NCI-H146 treated with DMSO at 0.1 percent for 48 hours (cell line): ENCODE measurements around the gene ZG16B.
A peak's percentile ranks its signal among the peaks of the same experiment; 100 is the strongest.

Source experiments
- DNase-seq: peaks from one replicate; lab custom pipeline; 2025; ENCODE audit not compliant: unreplicated experiment; lab: John Stamatoyannopoulos, UW

The ZG16B gene

DNA sequence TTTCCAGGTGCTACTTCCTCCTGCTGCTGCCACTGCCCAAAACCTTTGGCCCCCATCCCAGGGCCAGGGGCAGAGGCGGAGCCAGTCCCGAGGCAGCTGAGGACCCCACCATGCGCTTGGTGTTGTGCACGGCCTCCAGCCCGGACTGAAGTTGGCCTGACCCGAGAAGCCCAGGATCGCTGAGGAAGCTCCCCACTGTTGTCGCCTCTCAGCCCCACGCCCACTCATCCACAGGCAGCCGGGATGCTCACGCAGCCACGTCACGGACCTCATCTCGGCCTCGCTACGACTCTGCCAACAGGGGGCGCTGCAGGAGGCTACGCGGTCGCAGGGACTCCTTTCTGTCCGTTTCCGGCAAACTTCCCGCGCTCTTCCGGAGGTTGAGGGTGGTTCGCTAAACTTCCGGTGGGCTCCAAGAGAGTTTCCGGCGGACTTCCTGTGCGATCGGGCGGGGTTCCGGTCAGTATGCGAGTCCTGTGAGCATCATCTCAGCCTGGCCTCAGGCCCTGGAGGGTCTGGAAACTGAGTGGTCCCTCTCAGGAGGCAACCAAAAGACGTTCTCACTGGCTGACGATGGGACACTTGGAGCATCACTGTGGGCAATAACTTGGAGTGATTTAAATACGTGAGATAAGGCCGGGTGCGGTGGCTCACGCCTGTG, 12.4 kb downstream of the ZG16B start:
- DNase-seq: no peak

DNA sequence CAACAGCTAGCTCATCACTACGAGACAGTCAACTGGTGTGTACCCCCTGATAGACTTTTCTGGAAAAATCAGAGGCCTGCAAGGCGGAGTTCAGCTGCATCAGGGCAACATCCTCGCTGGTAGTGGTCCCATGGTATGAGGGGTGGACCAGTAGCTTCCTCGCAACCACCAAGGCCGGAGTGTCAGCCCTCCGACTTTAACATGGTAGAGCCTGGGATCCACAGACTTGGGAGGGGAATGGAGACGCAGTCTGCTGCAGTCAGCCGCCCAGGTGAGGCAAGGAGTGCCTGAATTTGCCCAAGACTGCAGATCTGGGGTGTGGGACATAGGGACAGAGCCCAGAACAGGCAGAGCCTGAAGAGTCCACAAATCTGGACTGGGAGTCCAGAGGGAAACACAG, 13.4 kb downstream of the ZG16B start:
- DNase-seq: no peak

DNA sequence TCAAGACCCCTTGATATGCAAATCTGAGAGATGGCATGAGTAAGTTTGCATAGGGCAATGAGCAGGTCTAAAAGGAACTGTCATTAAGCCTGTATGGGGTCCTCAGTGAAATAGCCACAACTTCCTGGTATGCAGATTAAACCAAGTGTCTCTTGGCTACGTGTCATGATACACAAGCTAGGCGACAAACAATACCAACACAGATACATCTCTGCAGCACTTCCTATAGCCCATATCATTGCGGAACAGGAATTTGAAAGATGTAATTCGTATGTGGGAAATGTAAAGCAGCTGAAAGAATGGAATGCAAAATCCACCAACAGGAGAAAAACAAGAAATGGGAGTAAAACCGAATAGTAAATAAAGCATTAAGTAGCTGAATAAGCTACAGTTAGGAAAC, 15.0 kb downstream of the ZG16B start:
- DNase-seq: no peak

DNA sequence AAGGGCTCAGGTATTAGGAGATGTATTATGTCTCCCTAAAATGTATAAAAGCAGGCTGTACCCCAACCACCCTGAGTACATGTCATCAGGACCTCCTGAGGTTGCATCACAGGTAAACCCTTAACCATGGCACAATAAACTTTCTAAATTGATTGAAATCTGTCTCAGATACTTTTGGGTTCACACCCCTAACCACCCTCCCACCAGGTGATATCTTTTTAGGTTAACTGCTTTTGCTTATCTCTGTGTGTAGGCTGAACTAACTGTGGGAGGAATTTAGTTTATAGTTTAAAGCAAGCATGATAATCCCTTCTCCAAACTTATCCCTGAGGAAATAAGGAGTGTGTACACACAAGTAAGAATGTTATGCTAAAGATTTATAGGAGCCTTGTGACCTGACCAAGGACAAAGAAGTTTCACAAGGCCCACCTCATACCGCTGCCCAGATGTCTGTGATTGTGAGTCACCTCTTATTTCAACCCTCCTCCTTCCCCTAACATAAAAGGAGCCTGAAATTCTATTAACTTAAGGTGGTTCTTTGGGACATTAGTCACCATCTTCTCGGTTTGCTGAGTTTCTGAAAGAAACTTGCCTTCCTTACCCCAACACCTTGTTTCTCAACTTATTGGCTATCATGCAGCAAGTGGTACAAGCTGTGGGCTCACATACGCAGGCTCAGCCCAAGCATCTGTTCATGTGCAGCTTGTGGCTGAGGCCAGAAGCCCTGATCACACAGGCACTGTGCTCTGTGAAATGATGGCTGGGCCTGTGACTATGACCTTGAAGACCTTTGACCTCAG, 16.6 kb downstream of the ZG16B start:
- no peak for DNase-seq

DNA sequence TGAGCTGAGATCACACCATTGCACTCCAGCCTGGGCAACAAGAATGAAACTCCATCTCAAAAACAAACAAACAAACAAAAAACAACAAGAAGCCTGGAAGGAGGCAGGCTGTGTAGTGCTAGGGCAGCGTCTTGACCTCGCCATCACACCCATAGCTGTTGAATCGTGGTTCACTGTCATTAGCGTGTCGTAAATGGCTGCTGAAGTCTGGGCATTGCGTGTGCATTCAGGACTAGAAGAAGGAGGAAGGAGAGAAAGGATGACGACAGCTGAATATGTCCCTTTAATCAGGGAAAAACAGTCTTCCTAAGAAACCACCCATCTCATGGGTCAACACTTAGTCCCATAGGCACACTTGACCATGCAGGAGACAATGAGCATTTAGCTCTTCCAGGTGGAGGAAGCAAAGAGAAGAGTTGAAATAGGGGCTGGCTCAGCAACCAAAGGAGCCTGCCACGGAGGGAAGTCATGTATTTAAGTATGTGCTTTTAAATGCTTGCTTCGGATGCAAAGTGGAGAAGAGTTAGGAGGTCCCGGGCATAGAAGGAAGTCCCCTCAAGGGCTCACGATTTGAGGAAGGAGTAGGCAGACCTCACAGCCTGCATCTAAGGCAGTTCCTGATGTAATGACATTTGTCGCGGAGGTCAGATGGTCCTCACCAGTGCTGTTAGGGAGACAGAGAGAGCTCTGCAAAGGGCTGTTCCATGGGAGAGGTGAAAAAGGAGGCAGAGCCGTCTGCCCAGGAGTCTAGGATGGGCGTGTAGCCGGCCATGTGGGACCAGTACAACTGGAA, 19.0 kb downstream of the ZG16B start:
- no peak for DNase-seq

DNA sequence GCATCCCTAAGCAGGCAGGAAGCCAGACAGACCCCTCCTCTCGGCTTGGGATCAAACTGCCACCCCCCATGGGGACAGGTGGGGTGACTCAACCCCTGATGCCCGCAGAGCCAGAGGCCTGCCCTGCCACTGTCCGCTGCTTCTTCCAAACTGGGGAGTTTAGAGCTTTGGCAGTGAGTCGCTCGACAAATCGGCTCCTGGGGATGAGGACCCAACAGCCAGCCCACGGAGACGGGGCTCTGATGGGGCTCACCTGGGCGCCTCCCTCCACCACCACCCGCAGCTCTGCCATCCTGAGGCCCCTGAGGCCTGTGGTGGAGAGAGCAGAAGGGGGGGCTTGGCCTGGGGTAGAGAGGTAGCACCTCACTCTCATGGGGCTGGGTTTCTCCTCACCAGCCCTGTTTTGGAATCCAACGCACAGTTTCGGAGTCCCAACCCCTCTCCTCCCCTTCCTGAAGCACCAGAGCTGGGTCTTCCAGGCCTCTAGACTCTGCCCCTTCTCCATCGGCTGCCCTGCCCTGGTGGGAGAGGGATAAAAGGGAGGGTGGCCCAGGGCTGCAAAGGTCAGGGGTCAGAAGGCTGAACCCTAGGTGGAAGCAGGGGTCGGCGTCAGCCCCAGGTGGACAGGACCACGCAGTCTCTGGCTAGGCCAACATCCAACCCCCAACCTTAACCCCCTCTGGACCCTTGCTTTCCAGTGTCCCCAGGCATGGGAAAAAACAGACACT, 22.1 kb downstream of the ZG16B start:
- no peak for DNase-seq

DNA sequence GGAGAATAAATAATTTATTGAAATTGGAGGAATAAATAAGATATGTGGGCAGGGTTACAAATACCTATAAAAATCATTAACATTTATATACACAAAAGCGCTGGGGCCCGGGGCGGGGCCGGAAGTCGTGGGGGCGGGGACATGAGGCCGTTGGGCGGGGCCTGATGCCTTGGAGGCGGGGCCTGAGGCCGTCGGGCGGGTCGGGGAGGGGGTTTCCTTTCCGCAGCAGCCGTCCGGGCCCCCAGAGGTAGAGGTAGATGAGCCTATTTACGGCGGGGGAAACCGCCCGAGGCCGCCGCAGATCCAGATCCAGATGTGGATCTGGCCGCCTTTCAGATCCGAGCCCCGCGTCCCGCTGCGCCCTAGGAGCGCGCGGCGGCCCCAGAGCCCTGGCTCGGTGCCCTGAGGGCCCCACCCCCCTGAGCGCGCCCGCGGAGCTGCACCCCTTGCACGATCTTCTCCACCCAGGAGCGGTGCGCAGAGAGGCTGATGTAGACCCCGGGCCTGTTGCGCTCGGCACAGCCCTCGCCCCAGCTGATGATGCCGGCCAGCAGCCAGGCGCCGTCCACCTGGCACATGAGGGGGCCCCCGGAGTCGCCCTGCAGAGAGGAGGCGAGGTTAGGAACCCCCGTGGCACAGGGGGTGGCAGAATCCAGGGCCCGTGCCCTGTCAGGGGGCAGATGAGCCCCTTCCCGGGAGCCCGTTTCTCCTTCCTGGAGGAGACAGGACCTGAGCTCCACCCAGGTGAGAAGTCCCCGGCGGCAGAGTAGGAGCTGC, 22.8 kb downstream of the ZG16B start:
- DNase-seq: no peak

DNA sequence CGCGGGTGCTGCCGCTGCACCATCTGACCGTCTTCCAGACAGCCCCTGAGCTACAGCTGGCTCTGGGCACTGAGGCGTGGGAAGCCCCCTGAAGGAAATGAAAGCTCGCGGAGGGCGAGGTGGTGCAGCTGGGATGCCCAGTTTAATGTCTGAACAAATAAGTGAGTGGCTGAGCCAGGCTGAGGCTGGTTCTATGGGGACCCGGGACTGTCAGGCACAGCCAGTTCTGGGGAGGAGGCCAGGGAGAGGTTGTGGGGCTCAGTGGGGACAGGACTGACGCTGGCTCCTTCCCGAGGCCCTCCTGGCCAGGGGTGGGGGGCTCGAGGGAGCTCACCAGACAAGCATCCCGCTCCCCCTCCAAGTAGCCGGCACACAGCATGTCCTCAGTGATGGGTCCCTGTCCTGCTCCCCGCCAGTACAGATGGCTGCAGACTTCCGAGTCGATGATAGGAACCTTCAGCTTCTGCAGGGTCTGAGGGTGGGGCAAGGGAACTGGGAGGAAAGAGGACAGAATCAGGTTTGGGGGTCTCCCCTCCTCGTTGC, 23.5 kb downstream of the ZG16B start:
- DNase-seq: no peak

DNA sequence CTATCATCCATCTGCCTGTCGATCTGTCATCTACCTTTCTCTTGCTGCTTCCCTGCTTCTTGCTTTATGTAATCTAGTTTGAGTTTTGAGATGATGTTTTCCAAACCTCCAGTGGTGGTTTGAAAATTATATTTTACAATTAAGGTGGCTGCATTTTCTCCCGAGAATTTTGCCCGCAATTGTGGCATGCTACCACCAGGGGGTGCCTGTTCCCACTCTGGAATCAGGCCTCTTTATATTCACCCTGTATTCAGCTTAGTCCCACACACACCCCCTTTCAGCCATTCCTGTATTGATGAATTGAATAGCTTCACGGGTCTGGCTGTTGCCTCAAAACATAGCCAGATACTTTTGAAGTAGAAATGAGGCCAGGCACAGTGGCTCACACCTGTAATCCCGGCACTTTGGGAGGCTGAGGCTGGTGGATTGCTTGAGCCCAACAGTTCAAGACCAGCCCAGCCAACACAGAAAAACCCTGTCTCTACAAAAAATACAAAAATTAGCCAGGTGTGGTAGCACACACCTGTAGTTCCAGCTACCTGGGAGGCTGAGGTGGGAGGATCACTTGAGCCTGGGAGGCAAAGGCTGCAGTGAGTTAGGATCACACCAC, 24.7 kb downstream of the ZG16B start:
- DNase-seq: no peak

DNA sequence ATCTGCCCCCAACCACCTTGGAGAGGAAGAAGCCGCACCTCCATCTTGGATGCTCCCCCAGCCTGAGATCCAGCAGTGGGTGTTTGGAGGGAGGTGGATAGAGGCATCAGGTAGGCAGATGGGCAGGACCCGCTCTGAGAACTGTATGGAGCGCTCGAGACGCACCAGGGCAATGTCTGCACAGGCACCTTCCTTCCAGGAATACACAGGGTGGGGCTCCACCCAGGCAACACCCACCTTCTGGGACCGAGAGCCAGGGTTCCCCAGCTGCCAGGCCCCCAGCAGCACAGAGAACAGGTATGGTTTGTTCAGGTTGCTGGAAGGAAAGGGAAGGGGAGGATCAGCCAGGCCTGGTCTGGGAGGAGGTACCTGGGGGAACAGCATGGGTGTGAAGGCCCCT, 25.4 kb downstream of the ZG16B start:
- no peak for DNase-seq

DNA sequence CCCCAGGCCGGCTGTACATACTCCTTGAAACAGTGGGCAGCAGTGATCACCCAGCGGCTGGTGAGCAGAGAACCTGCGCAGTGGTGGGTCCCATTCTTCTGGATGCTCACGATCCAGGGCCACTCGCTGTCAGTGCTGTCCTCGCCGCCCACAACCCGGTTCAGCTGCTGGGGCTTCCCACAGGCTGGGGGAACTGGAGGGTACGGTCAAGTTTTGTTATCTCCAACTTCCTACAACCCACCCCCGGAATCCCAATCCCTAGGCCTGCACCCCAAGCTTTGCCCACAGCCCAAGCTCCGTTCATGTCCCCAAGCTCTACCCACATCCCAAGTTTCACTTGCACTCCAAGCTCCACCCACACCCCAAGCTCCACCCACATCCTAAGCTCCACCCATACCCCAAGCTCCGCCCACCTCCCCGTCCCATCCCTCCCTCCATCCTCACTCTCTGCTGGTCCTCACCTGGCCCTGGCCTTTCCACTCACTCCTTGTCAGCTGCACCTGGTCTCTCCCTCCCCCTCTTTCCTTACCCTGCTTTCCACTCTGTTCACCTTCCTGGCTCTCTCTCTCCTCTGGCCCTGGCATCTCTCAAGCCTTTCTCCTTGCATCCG, 26.1 kb downstream of the ZG16B start:
- peak; percentile 27 for DNase-seq

DNA sequence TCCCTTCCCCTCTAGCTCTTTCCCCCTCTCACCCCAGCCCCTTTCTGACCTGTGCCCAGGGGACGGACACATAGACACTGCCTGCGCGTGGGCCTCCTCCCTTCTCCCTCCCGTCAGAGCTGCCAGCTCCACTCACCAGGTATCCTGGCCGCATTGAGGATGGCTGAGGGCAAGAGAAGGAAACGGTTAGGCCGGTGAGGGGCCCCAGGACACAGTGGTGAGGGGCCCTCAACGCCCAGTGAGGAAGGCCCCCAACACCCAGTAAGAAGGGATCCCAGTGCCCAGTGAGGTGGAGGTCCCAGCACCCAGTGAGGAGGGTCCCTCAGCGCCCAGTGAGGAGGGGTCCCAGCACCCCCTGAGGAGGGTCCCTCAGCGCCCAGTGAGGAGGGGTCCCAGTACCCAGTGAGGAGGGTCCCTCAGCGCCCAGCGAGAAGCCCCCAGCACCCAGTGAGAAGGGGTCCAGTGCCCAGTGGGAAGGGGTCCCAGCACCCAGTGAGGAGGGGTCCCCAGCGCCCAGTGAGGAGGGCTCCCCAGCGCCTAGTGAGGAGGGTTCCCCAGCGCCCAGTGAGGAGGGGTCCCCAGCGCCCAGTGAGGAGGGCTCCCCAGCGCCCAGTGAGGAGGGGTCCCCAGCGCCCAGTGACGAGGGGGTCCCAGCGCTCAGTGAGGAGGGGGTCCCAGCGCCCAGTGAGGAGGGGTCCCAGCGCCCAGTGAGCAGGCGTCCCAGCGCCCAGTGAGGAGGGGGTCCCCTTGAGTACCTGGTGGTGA, 26.8 kb downstream of the ZG16B start:
- no peak for DNase-seq

DNA sequence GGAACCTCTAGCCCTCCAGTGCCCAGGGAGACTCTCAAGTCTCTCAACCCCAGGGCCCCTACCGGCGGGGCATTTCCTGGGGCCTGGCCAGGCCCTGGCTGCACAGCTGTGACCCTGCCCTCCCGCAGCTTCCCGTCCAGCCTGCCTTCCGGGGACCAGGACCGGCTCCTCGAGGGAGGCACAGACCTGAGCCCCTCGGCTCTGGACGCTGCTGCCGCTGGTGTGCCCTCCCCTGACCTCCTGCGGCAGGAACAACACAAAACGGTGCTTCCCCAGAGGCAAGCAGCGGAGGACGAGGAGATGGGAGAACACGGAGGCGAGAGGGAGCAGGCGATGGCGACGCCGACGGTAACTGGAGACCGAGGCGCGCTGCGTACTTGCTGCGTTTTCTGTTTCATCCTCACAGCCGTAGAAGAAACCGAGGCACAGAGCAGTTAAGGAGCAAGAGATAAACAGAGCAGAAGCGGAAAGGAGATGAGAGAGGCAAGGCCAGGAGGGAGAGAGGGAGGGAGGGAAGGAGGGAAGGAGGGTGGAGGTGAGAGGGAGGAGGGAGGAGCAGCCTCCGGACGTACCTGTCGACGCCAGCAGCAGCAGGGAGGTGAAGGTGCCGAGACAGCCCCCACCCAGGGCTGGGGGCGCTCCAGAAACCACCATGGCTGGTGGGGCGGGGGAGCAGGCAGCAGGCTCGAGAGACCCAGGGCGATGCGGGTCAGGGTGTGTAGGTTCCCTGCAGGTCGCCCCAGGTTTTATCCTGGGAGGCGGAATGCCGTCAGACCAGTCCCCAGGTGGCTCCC, 27.5 kb downstream of the ZG16B start, which contains the start of gene PRSS22:
Gene PRSS22 (minus strand): TSS at position 720 of the 794 bp plus-strand sequence. CDS start 66 bp downstream, at position 654.
- DNase-seq: no peak

DNA sequence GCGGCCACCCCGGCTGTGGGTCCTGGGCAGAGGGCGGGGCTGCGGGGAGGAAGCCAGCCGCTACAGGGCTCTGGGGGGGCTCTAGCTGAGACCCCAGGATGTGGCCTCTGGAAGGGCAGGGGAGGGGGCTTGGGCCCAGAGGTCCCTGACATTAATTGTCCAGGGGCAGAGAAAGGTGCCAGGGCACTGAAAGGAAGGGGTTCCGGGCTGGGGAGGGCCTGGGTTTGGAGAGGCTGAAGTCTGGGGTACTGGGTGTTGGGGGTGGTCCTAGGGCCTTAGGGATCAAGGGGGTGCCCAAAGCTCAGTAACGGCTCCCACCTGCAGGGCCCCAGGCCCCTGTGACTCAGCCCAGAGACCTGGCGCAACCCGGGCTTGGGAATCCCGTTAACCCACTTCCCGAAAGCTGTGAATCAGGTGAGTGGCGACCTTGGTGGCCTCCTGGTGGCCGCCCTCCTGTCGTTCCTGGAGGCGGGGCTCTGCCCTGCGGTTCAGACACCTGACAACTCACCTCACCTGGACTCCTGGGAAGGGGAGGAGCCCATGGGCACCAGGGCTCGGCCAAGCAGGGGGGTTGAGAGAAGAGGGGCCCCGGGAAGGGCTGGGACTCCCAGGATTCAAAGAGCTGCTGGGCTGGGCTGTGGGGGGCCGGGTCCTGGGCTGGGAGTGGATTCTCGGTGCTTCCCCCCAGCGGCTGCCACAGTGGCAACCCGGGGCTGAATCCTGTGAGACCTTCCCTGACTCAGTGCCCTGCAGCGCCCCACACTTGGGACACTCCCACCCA, 28.3 kb downstream of the ZG16B start:
- DNase-seq: peak; percentile 49

DNA sequence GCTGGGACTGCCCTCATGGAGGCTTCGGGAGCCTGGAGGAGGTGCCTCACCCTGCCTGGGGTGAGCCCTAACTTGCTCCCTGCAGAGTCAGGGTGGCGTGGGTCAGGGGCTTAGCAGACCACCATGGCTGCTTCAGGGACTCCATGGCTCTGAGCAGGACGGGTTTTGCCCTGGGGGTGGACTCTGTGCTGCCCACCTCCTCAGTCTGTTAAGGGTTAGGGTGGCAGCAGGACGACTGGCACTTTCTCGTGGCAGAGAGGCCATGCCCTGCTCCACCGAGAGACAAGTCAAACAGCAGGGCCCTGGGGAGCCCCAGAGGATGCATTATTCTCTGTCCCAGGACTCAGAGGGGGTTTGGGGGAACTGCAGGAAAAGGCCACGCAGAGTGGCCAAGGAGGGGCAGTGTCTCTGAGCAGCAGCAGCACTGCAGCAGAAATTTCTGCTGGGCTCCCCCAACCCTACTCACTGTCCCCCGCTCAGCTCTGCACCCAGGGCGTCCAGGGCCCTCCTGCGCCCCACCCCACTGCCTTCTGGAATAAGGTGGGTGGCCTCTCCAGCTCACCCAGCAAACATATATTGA, 29.7 kb downstream of the ZG16B start:
- no peak for DNase-seq

DNA sequence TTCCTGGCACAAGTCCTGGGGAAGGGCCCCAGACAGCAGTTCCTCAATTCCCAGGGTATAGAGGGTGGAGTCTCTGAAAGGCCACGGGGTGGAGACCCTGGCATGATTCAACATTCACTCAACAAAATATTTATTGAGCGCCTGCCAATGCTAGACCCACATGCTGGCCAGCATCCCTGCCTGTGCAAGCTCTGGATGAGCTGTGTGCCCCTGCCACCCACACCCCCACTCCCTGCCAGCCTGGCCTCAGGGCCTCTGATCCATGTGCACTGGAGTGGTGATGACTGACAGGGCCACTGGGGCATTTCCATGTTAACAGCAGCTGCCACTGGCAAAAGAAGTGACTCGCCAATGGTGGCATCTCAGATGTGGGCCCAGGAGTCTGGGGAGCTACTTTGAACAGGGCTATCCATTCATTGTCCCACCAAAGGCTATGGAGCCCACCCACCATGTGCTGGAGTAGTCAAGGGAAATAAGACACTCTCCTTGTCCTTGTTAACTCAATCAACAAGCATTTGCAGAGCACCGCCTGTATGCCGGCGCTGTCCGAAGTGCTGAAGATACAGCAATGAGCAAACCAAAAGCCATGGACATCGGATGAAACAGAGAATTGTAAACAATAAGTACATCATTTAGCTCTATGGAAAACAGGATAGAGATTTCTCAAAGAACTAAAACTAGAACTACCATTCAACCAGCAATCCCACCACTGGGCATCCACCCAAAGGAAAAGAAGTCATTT, 30.9 kb downstream of the ZG16B start:
- DNase-seq: no peak
